NCI-H446 (cell line): Measurements from ENCODE around the gene DYNC1I2.

ENCODE experiments used
- DNase-seq, 2 experiments: peaks; one replicate each; lab custom pipeline; 2025; lab: John Stamatoyannopoulos, UW

Gene DYNC1I2

DNA sequence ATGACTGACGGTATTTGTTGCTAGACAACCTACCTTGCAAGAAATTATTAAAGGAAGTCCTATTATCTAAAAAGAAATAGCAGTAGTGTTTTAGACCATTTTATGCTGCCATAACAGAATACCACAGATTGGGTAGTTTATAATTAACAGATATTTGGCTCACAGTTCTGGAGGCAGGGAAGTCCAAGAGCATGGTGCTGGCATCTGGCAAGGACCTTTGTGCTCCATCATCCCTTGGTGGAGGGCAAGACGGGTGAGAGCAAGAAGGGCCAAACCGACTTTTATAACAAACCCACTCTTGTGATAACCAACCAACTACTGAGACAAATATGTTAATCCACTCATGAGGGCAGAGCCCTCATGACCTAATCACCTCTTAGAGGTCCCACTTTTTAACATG lies 91.2 kb downstream of the DYNC1I2 start:
- DNase-seq = no peak

DNA sequence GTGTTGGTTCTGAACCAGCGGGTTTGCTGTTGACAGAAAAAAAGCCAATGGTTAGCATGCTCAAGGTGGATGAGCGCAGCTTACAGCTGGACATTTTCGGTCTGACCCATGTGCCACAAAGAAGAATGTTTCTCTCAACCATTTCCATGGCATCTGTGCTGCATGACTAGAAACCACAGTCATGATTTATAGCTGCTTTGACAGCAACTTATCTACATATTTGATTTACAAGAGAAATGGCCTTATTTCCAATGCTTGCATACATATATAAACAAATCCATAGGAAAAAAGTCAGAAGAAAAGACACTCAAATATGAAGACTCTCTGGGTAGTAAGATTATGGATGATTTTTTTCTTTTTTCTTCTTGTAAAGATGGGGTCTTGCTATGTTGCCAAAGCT lies 98.2 kb downstream of the DYNC1I2 start:
- DNase-seq = no peak

DNA sequence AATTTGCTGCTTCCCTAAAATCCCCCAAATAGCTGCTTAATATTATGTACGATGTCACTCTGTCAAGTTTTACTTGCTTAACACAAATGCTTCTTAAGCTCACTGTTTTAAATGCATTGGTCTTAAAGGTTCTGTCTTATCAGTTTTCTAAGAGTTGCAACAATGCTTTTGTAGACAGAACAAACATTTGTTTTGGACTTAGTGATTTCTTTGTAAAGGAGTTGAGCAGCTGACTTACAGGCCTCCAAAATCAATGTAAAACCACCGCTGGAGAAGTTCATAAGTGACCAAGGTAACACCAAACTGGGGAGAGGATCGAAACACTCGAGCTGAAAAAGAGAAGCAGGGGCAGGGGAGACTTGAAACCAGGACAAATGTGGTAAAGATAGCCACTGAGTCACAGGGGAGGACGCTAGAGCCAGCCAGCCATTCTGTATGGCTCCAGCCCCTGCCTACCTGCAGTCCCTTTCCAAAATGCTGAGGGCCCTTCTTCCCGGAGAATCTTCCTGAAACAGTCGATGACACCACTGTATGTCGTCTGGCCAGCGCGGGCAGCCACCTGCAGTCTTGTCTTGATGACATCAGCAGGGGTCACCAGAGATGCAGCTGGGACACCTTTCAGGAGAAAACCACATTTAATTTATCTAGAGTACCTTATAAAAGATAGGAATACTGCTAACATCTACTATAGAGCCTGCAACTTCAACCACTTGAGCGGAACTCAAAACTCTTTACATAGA lies 100.2 kb downstream of the DYNC1I2 start:
- DNase-seq = no peak

DNA sequence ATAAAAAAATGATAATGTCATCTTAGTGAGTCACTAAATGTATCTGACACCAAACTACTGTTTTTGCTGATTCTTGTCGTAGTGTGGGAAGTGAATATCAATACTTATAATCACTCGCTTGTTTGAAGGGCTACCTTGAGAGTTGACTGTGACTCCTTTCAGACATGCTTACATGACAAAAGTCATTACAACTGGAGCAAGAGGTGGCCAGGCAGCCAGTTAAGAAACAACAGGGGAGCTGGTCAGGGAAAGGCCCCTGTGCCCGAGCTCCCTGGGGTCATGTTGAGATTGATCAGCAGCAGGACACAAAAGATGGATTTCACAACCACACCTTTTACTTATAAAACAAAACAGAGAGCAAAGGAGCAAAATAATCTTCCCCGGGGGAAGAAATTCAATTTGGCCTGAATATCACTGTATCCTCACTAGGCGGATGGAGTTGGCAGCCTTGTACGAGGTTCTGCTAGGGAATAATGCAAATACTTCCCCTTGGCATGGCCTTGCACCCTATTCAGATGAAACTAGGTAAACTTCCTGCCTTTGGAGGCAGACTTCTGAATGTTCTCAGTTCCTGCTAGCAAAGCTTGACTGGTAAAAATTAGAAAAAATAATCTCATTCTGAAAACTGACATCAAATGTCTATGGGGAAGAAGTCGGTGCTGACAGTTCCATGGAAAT lies 101.2 kb downstream of the DYNC1I2 start:
- DNase-seq = no peak

DNA sequence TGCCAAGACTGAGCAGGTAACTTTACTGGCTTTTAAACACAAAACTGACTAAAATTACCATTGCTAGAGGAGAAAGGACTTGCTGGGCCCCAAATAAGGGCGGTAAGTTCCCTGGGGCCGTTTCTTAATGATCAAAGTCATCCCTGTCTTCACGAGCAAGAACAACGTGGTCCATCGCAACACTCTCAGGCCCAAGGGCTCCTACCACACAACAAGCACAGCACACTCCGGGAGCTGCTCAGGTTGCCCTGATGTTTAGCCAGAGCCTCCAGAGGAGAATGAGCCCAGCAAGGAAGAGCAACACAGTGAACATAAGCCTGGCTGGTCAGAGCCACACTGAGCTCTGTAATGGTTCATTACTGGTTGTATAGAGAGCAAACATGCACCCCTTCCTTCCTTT lies 102.7 kb downstream of the DYNC1I2 start:
- no peak for DNase-seq

DNA sequence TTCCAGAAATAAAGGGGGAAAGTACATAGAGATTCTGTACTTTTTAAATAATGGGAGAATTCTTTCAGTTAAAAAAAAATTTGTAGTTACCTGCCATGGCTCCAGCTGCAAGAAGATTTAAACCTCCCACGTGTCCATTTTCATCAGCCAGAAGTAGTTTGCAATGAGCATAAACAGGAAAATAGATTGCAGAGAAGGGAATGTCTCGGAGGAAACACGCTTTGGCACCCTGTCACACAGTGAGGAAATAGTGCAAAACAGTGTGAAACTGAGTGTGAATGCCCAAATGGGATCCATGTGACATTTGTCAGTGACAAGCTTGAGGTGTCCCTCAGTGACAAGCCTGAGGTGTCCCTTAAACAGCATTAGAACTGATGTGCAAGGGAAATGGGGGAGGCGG lies 104.1 kb downstream of the DYNC1I2 start:
- no peak for DNase-seq

DNA sequence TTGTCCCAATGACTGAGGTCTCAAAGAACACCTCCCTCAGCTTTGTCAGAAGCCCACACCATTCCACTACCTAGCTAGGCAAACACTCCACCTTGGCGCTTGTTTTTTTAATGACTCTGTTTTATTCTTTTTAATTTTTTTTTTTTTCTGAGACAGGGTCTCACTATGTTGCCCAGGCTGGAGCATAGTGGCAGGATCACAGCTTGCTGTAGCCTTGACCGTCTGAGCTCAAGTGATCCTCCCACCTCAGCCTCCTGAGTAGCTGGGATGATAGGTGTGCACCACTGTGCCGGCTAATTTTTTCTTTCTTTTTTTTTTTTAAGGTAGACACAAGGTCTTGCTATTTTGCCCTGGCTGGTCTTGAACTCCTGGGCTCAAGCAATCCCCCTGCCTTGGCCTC lies 104.9 kb downstream of the DYNC1I2 start:
- DNase-seq = no peak

DNA sequence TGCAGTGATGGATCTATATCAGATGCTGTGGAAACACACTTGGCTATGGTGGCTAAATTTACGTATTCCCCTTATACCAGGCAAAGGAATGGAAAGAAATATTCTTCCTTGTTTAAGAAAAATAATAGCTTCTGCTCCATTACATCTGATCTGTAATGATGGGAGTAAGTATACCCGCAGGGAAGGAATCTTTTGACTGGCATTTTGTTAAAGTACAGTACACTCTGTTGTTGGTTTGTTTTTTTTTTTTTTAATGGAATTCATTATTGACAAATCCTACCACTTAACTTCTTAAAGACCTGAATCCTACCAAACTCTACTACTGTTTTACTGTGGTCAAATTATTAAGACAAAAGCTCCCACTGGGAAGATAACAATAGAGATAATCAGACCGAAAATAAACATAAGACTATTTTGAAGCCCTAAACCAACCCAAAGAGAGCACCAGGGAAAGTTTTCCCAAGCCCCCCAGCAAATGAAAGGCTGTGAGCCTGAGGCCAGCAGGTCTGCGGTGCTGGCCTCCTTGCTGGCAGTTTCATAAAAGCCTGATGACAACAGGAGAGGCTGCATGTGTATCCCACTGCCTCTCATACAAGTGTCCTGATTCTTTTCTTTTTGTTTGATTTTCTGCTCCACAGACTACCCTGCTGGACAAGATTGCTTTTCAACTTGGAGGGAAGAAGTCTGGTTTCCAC lies 105.8 kb downstream of the DYNC1I2 start:
- DNase-seq = no peak

DNA sequence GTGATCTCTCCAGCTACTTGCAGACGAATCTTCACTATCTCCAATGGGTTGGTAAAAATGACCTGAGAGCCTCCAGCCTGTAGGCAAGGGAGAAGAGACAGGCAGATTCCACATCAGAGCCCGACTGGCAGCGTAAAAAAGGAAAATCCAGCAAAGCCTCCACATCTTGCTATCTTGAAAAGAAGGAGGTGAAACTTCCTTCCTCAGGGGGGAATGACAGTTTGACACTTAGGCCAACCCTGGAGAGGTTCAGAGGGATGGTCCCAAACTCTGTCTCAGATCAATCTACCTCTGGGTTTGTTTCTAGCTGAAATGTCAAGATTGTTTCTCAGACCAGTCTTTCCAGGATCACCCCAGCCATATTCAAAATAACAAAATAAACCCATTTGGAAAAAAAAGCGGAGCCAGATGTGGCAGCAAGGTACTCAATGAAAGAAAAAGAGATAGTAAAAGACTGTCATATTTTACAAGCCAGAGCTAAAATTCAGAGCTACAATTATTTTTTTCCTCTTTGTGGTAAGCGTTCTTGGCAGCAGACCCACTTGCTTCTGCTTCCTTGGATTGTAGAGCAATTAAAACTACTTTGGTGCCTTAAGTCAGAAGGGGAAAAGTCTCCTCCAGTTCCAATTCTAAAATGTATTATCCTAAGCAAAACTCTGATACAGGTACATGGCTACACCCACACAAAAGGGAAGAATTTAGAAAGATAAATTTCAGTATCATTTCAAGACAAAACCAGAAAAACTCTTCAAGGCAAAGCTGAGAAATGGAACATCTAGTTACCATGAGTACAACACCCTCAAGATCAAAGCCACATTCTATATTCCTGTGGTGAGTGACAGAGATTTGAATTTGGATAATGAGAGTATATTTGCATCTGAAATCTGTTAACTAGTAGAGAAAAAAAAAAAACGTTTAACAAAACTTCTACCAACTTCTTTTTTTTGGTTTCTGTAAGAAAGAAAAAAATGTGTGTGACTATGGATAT lies 106.7 kb downstream of the DYNC1I2 start:
- DNase-seq = no peak

DNA sequence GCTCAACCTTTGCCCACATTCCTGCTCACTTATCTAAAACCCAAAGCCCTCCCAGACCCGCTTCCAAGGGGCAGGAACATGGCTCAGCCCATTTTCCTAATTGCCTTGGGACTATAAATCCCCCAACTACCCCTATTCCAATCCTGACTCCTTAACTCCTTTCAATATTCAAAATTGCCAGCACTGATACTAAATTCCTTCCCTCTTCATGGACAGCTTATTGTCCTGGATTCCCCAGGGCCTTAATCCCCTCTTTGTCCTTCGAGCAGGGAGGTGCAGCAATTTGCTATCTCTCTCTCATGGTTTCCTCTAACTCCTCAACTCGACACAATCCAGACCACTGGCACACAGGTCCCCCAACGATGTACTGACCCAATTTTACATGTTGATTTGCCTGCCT lies 107.6 kb downstream of the DYNC1I2 start:
- DNase-seq = no peak
